K562 (cell line): ENCODE results near the gene SKAP1. TPM values are rescaled to one million over a fixed set of nuclear protein-coding genes. Genes with fewer than 3 reads are reported as not detected.

Source experiments
- ATAC-seq: fragments of 200-7000 bp; cut with Tn5 transposase; 3 replicates; pipeline ENCODE4 v1.9.1; 2020; ENCODE audit warnings: moderate library complexity
- BruUV-seq: library from RNA; stranded (reverse); fragments of 400-500 nt; replicated peaks from 2 replicates; lab custom pipeline; 2021; lab: Mats Ljungman, UMichigan
- CTCF ChIA-PET: fragments of 300-600 bp; formaldehyde crosslinking; extraction: SDS; loops from one replicate; lab custom pipeline; 2021; ENCODE audit warnings: low intra/inter-chr PET ratio; lab: Yijun Ruan, JAX
- POLR2A ChIA-PET: fragments of 300-600, 350-650 bp; sonication (Branson Sonifier 250); formaldehyde crosslinking; extraction: SDS; loops from one replicate; lab custom pipeline; 2021; ENCODE audit warnings: antibody characterized with exemption, inconsistent platforms; lab: Yijun Ruan, JAX
- DNase-seq, 4 experiments: peaks; one replicate each; pipeline versions ENCODE4 v3.0.0 to v3.0.0-alpha.2; 2011 to 2018; ENCODE audit warnings: low spot score in 3 of 4, mixed read lengths in 3 of 4; ENCODE audit errors: extremely low read depth in 1 of 4
- FAIRE-seq: peaks from 2 replicates; lab custom pipeline; 2011; peaks lifted over from hg19 to GRCh38; lab: Jason Lieb, UNC
- H2AFZ ChIP-seq: 2 replicates; pipeline ENCODE4 v1.6.0; 2011; ENCODE audit warnings: low read depth, low read length, control low read depth, inconsistent platforms
- H3K27ac ChIP-seq: fragments of 200-600 bp; 3 replicates; pipeline ENCODE4 v1.8.0; 2011; ENCODE audit warnings: low read depth, mild to moderate bottlenecking, control low read depth, inconsistent platforms, low read length, moderate library complexity, mixed read lengths; ENCODE audit errors: extremely low read depth
- H3K27me3 ChIP-seq, 2 experiments: fragments of 300-600 bp in 1 of 2; 2 replicates in 1 of 2; 3 replicates in 1 of 2; pipeline versions ENCODE4 v1.6.0 to v1.8.0; 2011; ENCODE audit warnings: inconsistent platforms in 2 of 2, low read length in 2 of 2, mild to moderate bottlenecking in 1 of 2, mixed read lengths in 1 of 2, moderate library complexity in 1 of 2; ENCODE audit not compliant: control insufficient read depth in 2 of 2, insufficient read depth in 2 of 2
- H3K36me3 ChIP-seq: fragments of 300-600 bp; 3 replicates; pipeline ENCODE4 v1.8.0; 2011; ENCODE audit warnings: mild to moderate bottlenecking, low read length, inconsistent platforms; ENCODE audit not compliant: control insufficient read depth, insufficient read depth
- H3K4me1 ChIP-seq, 2 experiments: fragments of 200-600 bp in 1 of 2; replicated peaks in 1 of 2; 2 replicates in 1 of 2; 3 replicates in 1 of 2; pipeline versions ENCODE4 v1.5.1 to v1.8.0; 2011; ENCODE audit warnings: inconsistent platforms in 2 of 2, low read length in 2 of 2, mild to moderate bottlenecking in 1 of 2, mixed read lengths in 1 of 2, moderate library complexity in 1 of 2; ENCODE audit not compliant: control insufficient read depth in 2 of 2, insufficient read depth in 2 of 2
- H3K4me2 ChIP-seq: 2 replicates; pipeline ENCODE4 v1.6.1; 2011; ENCODE audit warnings: low read length, control low read depth, inconsistent platforms, mixed read lengths; ENCODE audit not compliant: insufficient read depth
- H3K4me3 ChIP-seq: fragments of 200-600 bp; sonication (generic), shearing (Covaris generic); 2 replicates; pipeline ENCODE4 v1.5.1; 2016; ENCODE audit warnings: control low read depth, inconsistent platforms
- H3K79me2 ChIP-seq: fragments of 200-600 bp; 3 replicates; pipeline ENCODE4 v1.8.0; 2011; ENCODE audit warnings: low read length, inconsistent platforms; ENCODE audit not compliant: control insufficient read depth, insufficient read depth
- H3K9ac ChIP-seq, 2 experiments: 2 replicates each; pipeline versions ENCODE4 v1.6.0 to v1.6.1; 2011; ENCODE audit warnings: low read depth in 2 of 2, low read length in 2 of 2, control low read depth in 1 of 2, inconsistent platforms in 1 of 2, mild to moderate bottlenecking in 1 of 2, mixed read lengths in 1 of 2; ENCODE audit not compliant: insufficient read depth in 1 of 2
- H3K9me1 ChIP-seq: one replicate; pipeline ENCODE4 v1.6.0; 2011; ENCODE audit warnings: inconsistent platforms, mild to moderate bottlenecking, low read length, moderate library complexity; ENCODE audit not compliant: control insufficient read depth, insufficient read depth
- H3K9me3 ChIP-seq: replicated peaks from 2 replicates; pipeline ENCODE4 v1.5.1; 2011; ENCODE audit warnings: low read depth, low read length, inconsistent platforms; ENCODE audit not compliant: control insufficient read depth, insufficient read depth
- H4K20me1 ChIP-seq: replicated peaks from 2 replicates; pipeline ENCODE4 v1.6.1; 2011; ENCODE audit warnings: low read length, inconsistent platforms, mixed read lengths; ENCODE audit not compliant: control insufficient read depth, insufficient read depth
- BMI1 ChIP-seq: fragments of 150-350 bp; IDR thresholded peaks from 2 replicates; pipeline ENCODE4 v1.6.1; 2014; ENCODE audit warnings: low read length
- BRD4 ChIP-seq: fragments of 200-600 bp; sonication (generic); IDR thresholded peaks from 2 replicates; pipeline ENCODE4 v1.6.1; 2017; ENCODE audit warnings: inconsistent platforms
- BRF1 ChIP-seq: IDR thresholded peaks from 3 replicates; pipeline ENCODE4 v1.6.1; 2011; ENCODE audit warnings: borderline replicate concordance, mild to moderate bottlenecking; ENCODE audit not compliant: insufficient read length; ENCODE audit errors: extremely low read depth
- CBX2 ChIP-seq: fragments of 200-600 bp; sonication (generic); IDR thresholded peaks from one replicate; pipeline ENCODE4 v1.6.1; 2012; ENCODE audit warnings: mild to moderate bottlenecking, low read length, inconsistent platforms; ENCODE audit not compliant: insufficient read depth, poor library complexity, severe bottlenecking
- ESRRB ChIP-seq: fragments of 250-450 bp; sonication (Bioruptor Pico); IDR thresholded peaks from 2 replicates; pipeline ENCODE4 v1.5.0; 2020; ENCODE audit warnings: mild to moderate bottlenecking, moderate library complexity, borderline replicate concordance
- FIP1L1 ChIP-seq: fragments of 200-400 bp; formaldehyde crosslinking; IDR thresholded peaks from 2 replicates; pipeline ENCODE4 v1.6.1; 2018; ENCODE audit warnings: mild to moderate bottlenecking, low read depth, low read length; ENCODE audit not compliant: poor library complexity, severe bottlenecking
- NFATC3 ChIP-seq: fragments of 450-650 bp; IDR thresholded peaks from 2 replicates; pipeline ENCODE4 v1.6.1; 2017; ENCODE audit warnings: mild to moderate bottlenecking
- POLR3G ChIP-seq: IDR thresholded peaks from 2 replicates; pipeline ENCODE4 v1.6.1; 2011; ENCODE audit not compliant: insufficient read length, insufficient replicate concordance; ENCODE audit errors: extremely low read depth
- RNF2 ChIP-seq: sonication (generic); IDR thresholded peaks from 2 replicates; pipeline ENCODE4 v1.6.1; 2016
- SMARCE1 ChIP-seq: fragments of 450-650 bp; IDR thresholded peaks from 2 replicates; pipeline ENCODE4 v1.7.1; 2016; ENCODE audit warnings: mild to moderate bottlenecking
- TBP ChIP-seq: optimal IDR thresholded peaks from 2 replicates; pipeline ENCODE3; 2011; ENCODE audit warnings: low read depth, low read length, improper control_type of control experiment
- ZBED1 ChIP-seq: IDR thresholded peaks from 2 replicates; pipeline ENCODE4 v1.6.1; 2014
- ZFP30 ChIP-seq: fragments of 250-450 bp; sonication (Bioruptor Pico); IDR thresholded peaks from 2 replicates; pipeline ENCODE4 v1.8.0; 2022; ENCODE audit warnings: moderate library complexity, mild to moderate bottlenecking, inconsistent platforms, borderline replicate concordance
- WGBS: fragments of 100-300 bp; shearing (Covaris generic); methylation state at CpG from one replicate; pipeline ENCODE4 v1.1.6; 2016; ENCODE audit warnings: low coverage, mixed read lengths; ENCODE audit not compliant: insufficient coverage; ENCODE audit errors: missing lambda C conversion rate; 5-methylcytosine and 5-hydroxymethylcytosine counted together
- in situ Hi-C: fragments of 300-500 bp; cut with MboI; formaldehyde crosslinking; loops from 4 replicates; pipeline ENCODE4 v1.15.0; 2018; ENCODE audit warnings: inconsistent platforms, mixed read lengths
- intact Hi-C: fragments of 100-400 bp; cut with micrococcal nuclease; formaldehyde crosslinking; loops from 2 replicates; pipeline ENCODE4 v1.14.2; 2022
- polyA plus RNA-seq, 8 experiments: library from polyadenylated mRNA; depleted of rRNA in 4 of 8; stranded (reverse) in 5 of 8; unstranded in 3 of 8; fragments of >200 nt; fragmentation: Nextera tagmentation in 2 of 8; fragmentation: Illumina TruSeq in 1 of 8; extraction: Ambion mirVana in 2 of 8; extraction: Trizol in 1 of 8; gene quantifications; 2 replicates each; pipeline versions ENCODE4 v1.2.1 to v1.2.3, GENCODE V29; 2011 to 2014; ENCODE audit warnings: inconsistent platforms in 1 of 8, missing spikeins in 1 of 8
- total RNA-seq, 7 experiments: library from RNA; depleted of rRNA in 6 of 7; stranded (reverse); fragments of >200 nt in 6 of 7; fragmentation: Illumina TruSeq in 2 of 7; extraction: Trizol in 2 of 7; gene quantifications; 2 replicates each; pipeline versions ENCODE4 v1.2.1 to v1.2.3, GENCODE V29; 2011 to 2021; ENCODE audit warnings: low replicate concordance in 1 of 7
- TF ChIP-seq, protein P1 (sequence below): fragments of 450-650 bp; formaldehyde crosslinking; IDR thresholded peaks from 2 replicates; pipeline ENCODE4 v1.4.0; 2020; ENCODE audit warnings: mild to moderate bottlenecking, moderate library complexity
- TF ChIP-seq, protein P2 (sequence below): fragments of 250-450 bp; sonication (Bioruptor Pico); IDR thresholded peaks from 2 replicates; pipeline ENCODE4 v1.8.0; 2022; ENCODE audit warnings: moderate library complexity, mild to moderate bottlenecking, inconsistent platforms

SKAP1 gene
- total and polyA plus RNA-seq, 9 of the 15 experiments (the other 6 are each of a cell fraction or from before 2014, with no cell fraction given), result 0.06 to 0.80 (median 0.10) TPM; not detected in 4

GRCh38 chr17:48151220-48151619 is 278.8 kb downstream of the SKAP1 start:
- Histone ChIP-seq H3K4me1 (peaks cover 7 to 20% of the 10 kb centered on the region in 2 experiments; a peak in 4 of 5 replicates), H3K9me1 (no peaks in the 10 kb centered on the region), H4K20me1 (no peaks in the 10 kb centered on the region), H3K79me2 (no peaks in the 10 kb centered on the region), H2AFZ (no peak overlapping the region), H3K9me3 (no peaks in the 10 kb centered on the region), H3K27ac (no peak overlapping the region), H3K9ac (no peak overlapping the region), H3K4me2 (no peak overlapping the region), H3K4me3 (no peak overlapping the region), H3K27me3 (peaks cover 6 to 16% of the 10 kb centered on the region in 2 experiments; a peak in 2 of 5 replicates), H3K36me3 (no peaks in the 10 kb centered on the region)
- 3% methylated on average over 3 of the region's 3 CpGs for WGBS
- ChIA-PET POLR2A (no interaction called here), CTCF (no interaction called here)
- intact Hi-C loops, result loop anchor here (5.0 kb wide), 3 partner anchors 66 to 186 kb away; no protein-coding TSS in a partner anchor
- FAIRE-seq (peak; percentile 77), ATAC-seq (no peak), DNase-seq (no peak)
- in situ Hi-C loops, result no loop called here
- BruUV-seq, result no TSS peak
- TF ChIP-seq CBX2 (peak; percentile 87), BMI1 (0 out of 2 replicates have a peak, but pooled peaks have one; percentile 14)
- TF ChIP-seq, protein P1, sequence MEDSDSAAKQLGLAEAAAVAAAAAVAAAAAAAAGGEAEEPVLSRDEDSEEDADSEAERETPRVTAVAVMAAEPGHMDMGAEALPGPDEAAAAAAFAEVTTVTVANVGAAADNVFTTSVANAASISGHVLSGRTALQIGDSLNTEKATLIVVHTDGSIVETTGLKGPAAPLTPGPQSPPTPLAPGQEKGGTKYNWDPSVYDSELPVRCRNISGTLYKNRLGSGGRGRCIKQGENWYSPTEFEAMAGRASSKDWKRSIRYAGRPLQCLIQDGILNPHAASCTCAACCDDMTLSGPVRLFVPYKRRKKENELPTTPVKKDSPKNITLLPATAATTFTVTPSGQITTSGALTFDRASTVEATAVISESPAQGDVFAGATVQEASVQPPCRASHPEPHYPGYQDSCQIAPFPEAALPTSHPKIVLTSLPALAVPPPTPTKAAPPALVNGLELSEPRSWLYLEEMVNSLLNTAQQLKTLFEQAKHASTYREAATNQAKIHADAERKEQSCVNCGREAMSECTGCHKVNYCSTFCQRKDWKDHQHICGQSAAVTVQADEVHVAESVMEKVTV (CRISPR knock-in tag), result no peak

- peaks cover 6 to 22% of the 10 kb centered on the region in 2 experiments; a peak in 2 of 5 replicates for H3K27me3 ChIP-seq
- no peaks in the 10 kb centered on the region for H3K79me2 ChIP-seq
- H3K9me3 ChIP-seq, result no peaks in the 10 kb centered on the region
- intact Hi-C loops (loop anchor here (5.0 kb wide), 3 partner anchors 67 to 187 kb away; no protein-coding TSS in a partner anchor), in situ Hi-C loops (no loop called here)
- H3K4me3 ChIP-seq, result no peak overlapping the region
- no peak overlapping the region for H2AFZ ChIP-seq
- DNase-seq, result no peak
- BruUV-seq, result no TSS peak
- no peak overlapping the region for H3K4me2 ChIP-seq
- H3K9me1 ChIP-seq, result no peaks in the 10 kb centered on the region
- H3K4me1 ChIP-seq, result peaks cover 7 to 20% of the 10 kb centered on the region in 2 experiments; a peak in 4 of 5 replicates
- WGBS, result 17% methylated on average over 11 of the region's 11 CpGs
- POLR2A ChIA-PET, result no interaction called here
- ATAC-seq, result no peak
- no peak for FAIRE-seq
- no peaks in the 10 kb centered on the region for H4K20me1 ChIP-seq
- H3K27ac ChIP-seq, result no peak overlapping the region
- H3K9ac ChIP-seq, result no peak overlapping the region
- H3K36me3 ChIP-seq, result no peaks in the 10 kb centered on the region
- CTCF ChIA-PET, result no interaction called here
- TF ChIP-seq FIP1L1, result no peak
- no peak for TF ChIP-seq TBP
- no peak for TF ChIP-seq ESRRB (CRISPR knock-in tag)
- no peak for TF ChIP-seq BRD4
- TF ChIP-seq, protein P2, sequence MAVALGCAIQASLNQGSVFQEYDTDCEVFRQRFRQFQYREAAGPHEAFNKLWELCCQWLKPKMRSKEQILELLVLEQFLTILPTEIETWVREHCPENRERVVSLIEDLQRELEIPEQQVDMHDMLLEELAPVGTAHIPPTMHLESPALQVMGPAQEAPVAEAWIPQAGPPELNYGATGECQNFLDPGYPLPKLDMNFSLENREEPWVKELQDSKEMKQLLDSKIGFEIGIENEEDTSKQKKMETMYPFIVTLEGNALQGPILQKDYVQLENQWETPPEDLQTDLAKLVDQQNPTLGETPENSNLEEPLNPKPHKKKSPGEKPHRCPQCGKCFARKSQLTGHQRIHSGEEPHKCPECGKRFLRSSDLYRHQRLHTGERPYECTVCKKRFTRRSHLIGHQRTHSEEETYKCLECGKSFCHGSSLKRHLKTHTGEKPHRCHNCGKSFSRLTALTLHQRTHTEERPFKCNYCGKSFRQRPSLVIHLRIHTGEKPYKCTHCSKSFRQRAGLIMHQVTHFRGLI, result no peak
- no peak for TF ChIP-seq NFATC3
- TF ChIP-seq POLR3G, result no peak
- no peak for TF ChIP-seq ZFP30 (CRISPR knock-in tag)
- no peak for TF ChIP-seq BRF1
- no peak for TF ChIP-seq ZBED1
- TF ChIP-seq SMARCE1, result no peak
- peak; percentile 47; the same call in 1 of the 2 replicates for TF ChIP-seq RNF2
These were observed 279.4 kb downstream of the SKAP1 start for GRCh38 chr17:48150597-48151001.
